Ovary (tissue), 9 donors: ENCODE results near the gene RASA3. TPM values are rescaled to one million over a fixed set of nuclear protein-coding genes. Genes with fewer than 3 reads are reported as not detected.
"Not testable (repeated sequence)": the region's sequence is repeated elsewhere in the genome, so short reads cannot be mapped to it uniquely, and the experiment has no call there.

Experiments
- DNase-seq, 5 donors: peaks; one replicate each; pipeline ENCODE4 v3.0.0-alpha.2; 2019 to 2020
- H3K27ac ChIP-seq, 2 donors: fragments of 200-600 bp; one replicate each; pipeline versions ENCODE4 v1.5.1 to v1.8.0; 2019 to 2022
- H3K27me3 ChIP-seq: fragments of 200-600 bp; one replicate; pipeline ENCODE4 v1.8.0; 2022
- H3K36me3 ChIP-seq: fragments of 200-600 bp; sonication (generic); one replicate; pipeline ENCODE4 v1.5.1; 2019
- H3K4me1 ChIP-seq: one replicate; pipeline ENCODE4 v1.8.1; 2013; ENCODE audit warnings: mild to moderate bottlenecking, moderate library complexity; ENCODE audit not compliant: insufficient read depth
- H3K4me3 ChIP-seq: fragments of 200-600 bp; sonication (generic); one replicate; pipeline ENCODE4 v1.5.1; 2017
- H3K9me3 ChIP-seq, 2 donors: fragments of 200-600 bp in 1 of 2; sonication (generic) in 1 of 2; one replicate each; pipeline versions ENCODE4 v1.5.1 to v1.8.1; 2013 to 2019; ENCODE audit warnings: mild to moderate bottlenecking in 1 of 2, moderate library complexity in 1 of 2
- EP300 ChIP-seq: sonication (generic); formaldehyde crosslinking; IDR thresholded peaks from one replicate; pipeline ENCODE4 v1.6.1; 2017; ENCODE audit warnings: antibody characterized with exemption
- POLR2A ChIP-seq: fragments of 450-650 bp; IDR thresholded peaks from one replicate; pipeline ENCODE4 v1.6.1; 2017; ENCODE audit warnings: antibody characterized with exemption, mild to moderate bottlenecking, moderate library complexity
- WGBS, 3 donors: extraction: QIAGEN DNeasy Blood & Tissue Kit in 1 of 3; methylation state at CpG; one replicate each; pipeline versions ENCODE4 v1.1.5 to v1.1.7; 2013 to 2017; 5-methylcytosine and 5-hydroxymethylcytosine counted together
- intact Hi-C, 4 donors: fragments of 100-400 bp; cut with DNase I; formaldehyde crosslinking; loops; one replicate each; pipeline versions ENCODE4 v1.11.0 to v1.15.1; 2022 to 2023
- polyA plus RNA-seq, 2 donors: library from polyadenylated mRNA; stranded (reverse); fragments of 200-250 nt in 1 of 2; fragments of 350-450 nt in 1 of 2; fragmentation: Illumina TruSeq in 1 of 2; extraction: RNeasy Lipid Tissue Mini Kit (QIAGEN cat#74804) in 1 of 2; gene quantifications; one replicate each; pipeline ENCODE4 v1.2.3, GENCODE V29; 2013 to 2014
- total RNA-seq, 7 donors: library from RNA; depleted of rRNA in 2 of 7; stranded (reverse); fragments of >200 nt in 2 of 7; fragmentation: NEBNext Ultra II Directional in 3 of 7; extraction: Animal tissue kit (Norgen Biotek cat#: 25700) in 3 of 7; gene quantifications; one replicate each; pipeline versions ENCODE4 v1.1.0 to v1.2.4, GENCODE V29; 2016 to 2023
- TF ChIP-seq, protein P1 (sequence below), 3 donors: fragments of 450-650 bp in 2 of 3; fragments of 200-600 bp in 1 of 3; IDR thresholded peaks; one replicate each; pipeline versions ENCODE4 v1.5.1 to v1.8.0; 2016 to 2022; ENCODE audit warnings: antibody characterized with exemption in 3 of 3, mild to moderate bottlenecking in 1 of 3
- donor health status: DM: no; HTN: no; CAD: no; lungs with moderate emphysema.
- donor health status: DM: no; HTN: no; CAD: no.
- donor health status: Bipolar disorder and iron deficiency.
- donor health status: DM: yes; HTN: yes; CAD: no.
- donor health status: DM: no; HTN: no; CAD: no.
- donor health status: DM: yes; HTN: yes; CAD: no.

RASA3 gene
- total and polyA plus RNA-seq, 9 donors: 5.4 to 16.9 (median 9.4) TPM

DNA sequence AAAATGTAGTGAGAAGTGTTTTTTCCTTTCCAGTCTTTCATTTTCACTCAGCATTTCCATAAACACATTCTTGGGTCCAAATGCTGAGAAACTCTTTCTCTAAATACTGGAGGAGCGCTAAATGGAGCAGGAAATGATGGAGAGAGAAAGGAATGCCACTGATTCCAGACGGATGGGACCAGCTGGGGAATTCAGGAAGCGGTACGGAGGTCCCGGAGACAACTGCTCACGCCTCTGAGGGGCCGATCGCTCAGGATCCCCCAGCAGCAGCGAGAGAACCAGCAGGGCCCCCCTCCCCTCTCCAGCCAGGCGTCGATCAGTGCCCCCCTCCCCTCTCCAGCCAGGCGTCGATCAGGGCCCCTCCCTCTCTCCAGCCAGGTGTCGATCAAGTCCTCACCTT, 13.2 kb downstream of the RASA3 start:
- H3K4me1 ChIP-seq: peaks cover 2% of the 10 kb centered on the region
- WGBS, 3 donors: 0 to 3% (median 1%) methylated on average over 12 to 14 of the region's 14 CpGs

DNA sequence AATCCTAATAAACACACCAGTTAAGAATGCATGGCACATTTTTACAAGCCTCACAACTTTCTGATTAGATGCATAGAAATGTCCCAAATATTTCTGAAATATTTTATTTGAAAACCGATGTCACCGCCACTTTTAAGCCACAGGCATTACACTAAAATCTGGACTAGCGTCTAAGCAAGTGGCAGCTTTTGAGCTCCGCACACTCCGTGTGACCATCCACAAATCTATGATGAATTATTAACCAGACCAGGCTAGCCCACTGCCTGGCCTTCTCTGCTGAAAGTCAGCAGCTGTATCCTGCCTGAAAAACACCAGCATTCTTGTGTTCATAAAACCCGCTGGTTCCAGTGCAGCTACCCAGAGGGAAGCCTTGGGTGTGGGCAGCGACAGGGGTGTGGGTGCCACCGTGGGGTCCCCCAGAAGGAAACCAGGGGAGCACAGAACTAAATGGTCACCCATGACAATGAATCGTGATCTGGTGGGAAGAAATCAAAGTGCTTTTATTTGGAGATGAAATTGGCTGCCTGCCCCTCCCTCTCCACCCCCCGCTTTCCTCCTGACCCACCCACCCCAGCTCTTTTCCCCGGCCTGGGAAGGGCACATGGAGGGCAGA, 13.8 kb downstream of the RASA3 start:
- intact Hi-C loops: no loop called here
- H3K4me3 ChIP-seq: no peak overlapping the region
- TF ChIP-seq POLR2A (no peak), EP300 (no peak)
- TF ChIP-seq, protein P1, sequence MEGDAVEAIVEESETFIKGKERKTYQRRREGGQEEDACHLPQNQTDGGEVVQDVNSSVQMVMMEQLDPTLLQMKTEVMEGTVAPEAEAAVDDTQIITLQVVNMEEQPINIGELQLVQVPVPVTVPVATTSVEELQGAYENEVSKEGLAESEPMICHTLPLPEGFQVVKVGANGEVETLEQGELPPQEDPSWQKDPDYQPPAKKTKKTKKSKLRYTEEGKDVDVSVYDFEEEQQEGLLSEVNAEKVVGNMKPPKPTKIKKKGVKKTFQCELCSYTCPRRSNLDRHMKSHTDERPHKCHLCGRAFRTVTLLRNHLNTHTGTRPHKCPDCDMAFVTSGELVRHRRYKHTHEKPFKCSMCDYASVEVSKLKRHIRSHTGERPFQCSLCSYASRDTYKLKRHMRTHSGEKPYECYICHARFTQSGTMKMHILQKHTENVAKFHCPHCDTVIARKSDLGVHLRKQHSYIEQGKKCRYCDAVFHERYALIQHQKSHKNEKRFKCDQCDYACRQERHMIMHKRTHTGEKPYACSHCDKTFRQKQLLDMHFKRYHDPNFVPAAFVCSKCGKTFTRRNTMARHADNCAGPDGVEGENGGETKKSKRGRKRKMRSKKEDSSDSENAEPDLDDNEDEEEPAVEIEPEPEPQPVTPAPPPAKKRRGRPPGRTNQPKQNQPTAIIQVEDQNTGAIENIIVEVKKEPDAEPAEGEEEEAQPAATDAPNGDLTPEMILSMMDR (IDR thresholded peaks at IDR 0.05): no peak
- peak overlapping the region; percentile 28 to 48 for H3K27ac ChIP-seq
- H3K9me3 ChIP-seq: no peaks in the 10 kb centered on the region
- DNase-seq: no peak
- H3K36me3 ChIP-seq: no peaks in the 10 kb centered on the region
- peaks cover 2% of the 10 kb centered on the region for H3K4me1 ChIP-seq
- WGBS, 3 donors: 18 to 27% (median 23%) methylated on average over 11 of the region's 11 CpGs
- H3K27me3 ChIP-seq: no peaks in the 10 kb centered on the region

More for the DNA sequence above, 13.2 kb downstream of the RASA3 start:
- H3K9me3 ChIP-seq: no peaks in the 10 kb centered on the region
- DNase-seq: peak in 1 of 5 donors; percentile 54
- TF ChIP-seq, protein P1 (IDR thresholded peaks at IDR 0.05): no peak
- no peak for TF ChIP-seq POLR2A
- TF ChIP-seq EP300: no peak
- intact Hi-C loops: no loop called here
- no peak overlapping the region for H3K4me3 ChIP-seq
- no peaks in the 10 kb centered on the region for H3K36me3 ChIP-seq
- no peaks in the 10 kb centered on the region for H3K27me3 ChIP-seq
- peak overlapping the region; percentile 28 to 48 for H3K27ac ChIP-seq

DNA sequence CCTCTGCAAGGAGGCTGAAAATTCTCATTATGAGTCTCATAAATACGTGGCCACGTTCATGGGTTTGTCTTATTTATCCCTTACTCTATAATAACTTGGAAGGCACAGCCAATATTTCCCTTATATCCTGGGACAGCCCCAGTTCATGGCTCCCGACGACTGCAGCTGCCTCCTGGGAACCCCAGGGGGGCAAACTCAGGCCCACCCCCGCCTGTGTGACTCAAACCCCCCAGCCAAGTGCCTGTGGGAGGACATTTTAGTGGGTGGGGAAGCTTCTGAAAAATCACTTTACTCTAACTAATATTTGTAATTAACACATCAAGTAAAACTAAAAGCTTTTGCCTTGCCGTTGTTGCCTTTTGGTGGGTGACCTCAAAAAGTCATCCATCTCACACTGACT, 14.3 kb downstream of the RASA3 start:
- intact Hi-C loops: no loop called here
- DNase-seq: no peak
- Histone ChIP-seq H3K27me3 (no peaks in the 10 kb centered on the region), H3K9me3 (no peaks in the 10 kb centered on the region), H3K36me3 (no peaks in the 10 kb centered on the region), H3K4me3 (no peak overlapping the region), H3K4me1 (peaks cover 2% of the 10 kb centered on the region), H3K27ac (no peak overlapping the region)
- TF ChIP-seq, protein P1 (IDR thresholded peaks at IDR 0.05): no peak
- TF ChIP-seq EP300 (no peak), POLR2A (no peak)
- 44 to 51% (median 46%) methylated on average over 6 of the region's 6 CpGs for WGBS, 3 donors

DNA sequence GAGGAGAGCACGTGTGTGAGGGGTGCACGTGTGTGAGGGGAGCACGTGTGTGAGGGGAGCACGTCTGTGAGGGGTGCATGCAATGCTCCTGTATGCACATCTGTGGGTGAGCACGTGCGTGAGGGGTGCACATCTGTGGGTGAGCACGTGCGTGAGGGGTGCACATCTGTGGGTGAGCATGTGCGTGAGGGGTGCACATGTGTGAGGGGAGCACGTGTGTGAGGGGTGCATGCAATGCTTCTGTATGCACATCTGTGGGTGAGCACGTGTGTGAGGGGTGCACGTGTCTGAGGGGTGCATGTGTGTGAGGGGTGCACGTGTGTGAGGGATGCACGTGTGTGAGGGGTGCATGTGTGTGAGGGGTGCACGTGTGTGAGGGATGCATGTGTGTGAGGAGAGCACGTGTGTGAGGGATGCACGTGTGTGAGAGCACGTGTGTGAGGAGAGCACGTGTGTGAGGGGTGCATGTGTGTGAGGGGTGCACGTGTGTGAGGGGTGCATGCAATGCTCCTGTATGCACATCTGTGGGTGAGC, 15.0 kb downstream of the RASA3 start:
- DNase-seq: peak in 2 of 5 donors; percentile 5 to 11
- WGBS, 3 donors: 87 to 92% (median 89%) methylated on average over 20 of the region's 20 CpGs
- H3K4me1 ChIP-seq, H3K27ac ChIP-seq, H3K9me3 ChIP-seq, H3K36me3 ChIP-seq, intact Hi-C loops, H3K4me3 ChIP-seq, H3K27me3 ChIP-seq: not testable (repeated sequence)

- H3K4me1 ChIP-seq: peaks cover 2% of the 10 kb centered on the region
- no peak overlapping the region for H3K27ac ChIP-seq
- TF ChIP-seq, protein P1 (IDR thresholded peaks at IDR 0.05): no peak
- TF ChIP-seq POLR2A (no peak), EP300 (no peak)
- no peaks in the 10 kb centered on the region for H3K9me3 ChIP-seq
- no peaks in the 10 kb centered on the region for H3K27me3 ChIP-seq
- intact Hi-C loops: no loop called here
- H3K4me3 ChIP-seq: no peak overlapping the region
- no peaks in the 10 kb centered on the region for H3K36me3 ChIP-seq
- 81 to 85% (median 83%) methylated on average over 16 to 17 of the region's 17 CpGs for WGBS, 3 donors
- DNase-seq: peak in 2 of 5 donors; percentile 2 to 3
These were observed 15.7 kb downstream of the RASA3 start for GRCh38 chr13:114116734-114117133.
